NCI-H2107 treated with DMSO at 0.1 percent for 48 hours (cell line): ENCODE results near the gene SMARCA4.

ENCODE experiments used
- DNase-seq: peaks from one replicate; lab custom pipeline; 2025; ENCODE audit not compliant: unreplicated experiment; lab: John Stamatoyannopoulos, UW

Gene SMARCA4

GRCh38 chr19:10960314-10961072 lies at the start of gene SMARCA4:
SMARCA4 (plus strand) TSS chr19:10961030; CDS start chr19:10984152, 23,122 bp downstream.
- DNase-seq, result peak; percentile 77

- no peak for DNase-seq
Measured at GRCh38 chr19:10911579-10912363, 49.1 kb upstream of the SMARCA4 start.

GRCh38 chr19:10912619-10913018 lies 48.2 kb upstream of the SMARCA4 start:
- no peak for DNase-seq

GRCh38 chr19:10913716-10914340 lies 47.0 kb upstream of the SMARCA4 start:
- DNase-seq, result no peak

- no peak for DNase-seq
Measured at GRCh38 chr19:10915130-10916091, 45.4 kb upstream of the SMARCA4 start.

GRCh38 chr19:10916602-10917001 lies 44.2 kb upstream of the SMARCA4 start:
- no peak for DNase-seq

- no peak for DNase-seq
Measured at GRCh38 chr19:10918359-10918758, 42.5 kb upstream of the SMARCA4 start.

GRCh38 chr19:10919352-10920287 lies 41.2 kb upstream of the SMARCA4 start:
- DNase-seq, result peak; percentile 38

GRCh38 chr19:10920288-10920655 lies 40.6 kb upstream of the SMARCA4 start:
- DNase-seq, result no peak

GRCh38 chr19:10920781-10921180 lies 40.0 kb upstream of the SMARCA4 start:
- DNase-seq, result no peak

- DNase-seq, result no peak
Measured at GRCh38 chr19:10921199-10921909, 39.5 kb upstream of the SMARCA4 start.

- DNase-seq, result no peak
Measured at GRCh38 chr19:10921910-10922637, 38.8 kb upstream of the SMARCA4 start.

GRCh38 chr19:10922638-10923014 lies 38.2 kb upstream of the SMARCA4 start:
- DNase-seq, result no peak

GRCh38 chr19:10923260-10924112 lies 37.3 kb upstream of the SMARCA4 start:
- DNase-seq, result no peak

- DNase-seq, result no peak
Measured at GRCh38 chr19:10924597-10924996, 36.2 kb upstream of the SMARCA4 start.

GRCh38 chr19:10927730-10928562 lies 32.9 kb upstream of the SMARCA4 start:
- no peak for DNase-seq
